K562 (cell line): ENCODE measurements around the gene SPATS2L. TPM values are rescaled to one million over a fixed set of nuclear protein-coding genes. Genes with fewer than 3 reads are reported as not detected.

ENCODE experiments used
- ATAC-seq: fragments of 200-7000 bp; cut with Tn5 transposase; 3 replicates; pipeline ENCODE4 v1.9.1; 2020; ENCODE audit warnings: moderate library complexity
- BruUV-seq: library from RNA; stranded (reverse); fragments of 400-500 nt; replicated peaks from 2 replicates; lab custom pipeline; 2021; lab: Mats Ljungman, UMichigan
- CTCF ChIA-PET: fragments of 300-600 bp; formaldehyde crosslinking; extraction: SDS; loops from one replicate; lab custom pipeline; 2021; ENCODE audit warnings: low intra/inter-chr PET ratio; lab: Yijun Ruan, JAX
- POLR2A ChIA-PET: fragments of 300-600, 350-650 bp; sonication (Branson Sonifier 250); formaldehyde crosslinking; extraction: SDS; loops from one replicate; lab custom pipeline; 2021; ENCODE audit warnings: antibody characterized with exemption, inconsistent platforms; lab: Yijun Ruan, JAX
- DNase-seq, 4 experiments: peaks; one replicate each; pipeline versions ENCODE4 v3.0.0 to v3.0.0-alpha.2; 2011 to 2018; ENCODE audit warnings: low spot score in 3 of 4, mixed read lengths in 3 of 4; ENCODE audit errors: extremely low read depth in 1 of 4
- FAIRE-seq: peaks from 2 replicates; lab custom pipeline; 2011; peaks lifted over from hg19 to GRCh38; lab: Jason Lieb, UNC
- H2AFZ ChIP-seq: 2 replicates; pipeline ENCODE4 v1.6.0; 2011; ENCODE audit warnings: low read depth, low read length, control low read depth, inconsistent platforms
- H3K27ac ChIP-seq: fragments of 200-600 bp; 3 replicates; pipeline ENCODE4 v1.8.0; 2011; ENCODE audit warnings: low read depth, mild to moderate bottlenecking, control low read depth, inconsistent platforms, low read length, moderate library complexity, mixed read lengths; ENCODE audit errors: extremely low read depth
- H3K27me3 ChIP-seq, 2 experiments: fragments of 300-600 bp in 1 of 2; 2 replicates in 1 of 2; 3 replicates in 1 of 2; pipeline versions ENCODE4 v1.6.0 to v1.8.0; 2011; ENCODE audit warnings: inconsistent platforms in 2 of 2, low read length in 2 of 2, mild to moderate bottlenecking in 1 of 2, mixed read lengths in 1 of 2, moderate library complexity in 1 of 2; ENCODE audit not compliant: control insufficient read depth in 2 of 2, insufficient read depth in 2 of 2
- H3K36me3 ChIP-seq: fragments of 300-600 bp; 3 replicates; pipeline ENCODE4 v1.8.0; 2011; ENCODE audit warnings: mild to moderate bottlenecking, low read length, inconsistent platforms; ENCODE audit not compliant: control insufficient read depth, insufficient read depth
- H3K4me1 ChIP-seq, 2 experiments: fragments of 200-600 bp in 1 of 2; replicated peaks in 1 of 2; 2 replicates in 1 of 2; 3 replicates in 1 of 2; pipeline versions ENCODE4 v1.5.1 to v1.8.0; 2011; ENCODE audit warnings: inconsistent platforms in 2 of 2, low read length in 2 of 2, mild to moderate bottlenecking in 1 of 2, mixed read lengths in 1 of 2, moderate library complexity in 1 of 2; ENCODE audit not compliant: control insufficient read depth in 2 of 2, insufficient read depth in 2 of 2
- H3K4me2 ChIP-seq: 2 replicates; pipeline ENCODE4 v1.6.1; 2011; ENCODE audit warnings: low read length, control low read depth, inconsistent platforms, mixed read lengths; ENCODE audit not compliant: insufficient read depth
- H3K4me3 ChIP-seq: fragments of 200-600 bp; sonication (generic), shearing (Covaris generic); 2 replicates; pipeline ENCODE4 v1.5.1; 2016; ENCODE audit warnings: control low read depth, inconsistent platforms
- H3K79me2 ChIP-seq: fragments of 200-600 bp; 3 replicates; pipeline ENCODE4 v1.8.0; 2011; ENCODE audit warnings: low read length, inconsistent platforms; ENCODE audit not compliant: control insufficient read depth, insufficient read depth
- H3K9ac ChIP-seq, 2 experiments: 2 replicates each; pipeline versions ENCODE4 v1.6.0 to v1.6.1; 2011; ENCODE audit warnings: low read depth in 2 of 2, low read length in 2 of 2, control low read depth in 1 of 2, inconsistent platforms in 1 of 2, mild to moderate bottlenecking in 1 of 2, mixed read lengths in 1 of 2; ENCODE audit not compliant: insufficient read depth in 1 of 2
- H3K9me1 ChIP-seq: one replicate; pipeline ENCODE4 v1.6.0; 2011; ENCODE audit warnings: inconsistent platforms, mild to moderate bottlenecking, low read length, moderate library complexity; ENCODE audit not compliant: control insufficient read depth, insufficient read depth
- H3K9me3 ChIP-seq: replicated peaks from 2 replicates; pipeline ENCODE4 v1.5.1; 2011; ENCODE audit warnings: low read depth, low read length, inconsistent platforms; ENCODE audit not compliant: control insufficient read depth, insufficient read depth
- H4K20me1 ChIP-seq: replicated peaks from 2 replicates; pipeline ENCODE4 v1.6.1; 2011; ENCODE audit warnings: low read length, inconsistent platforms, mixed read lengths; ENCODE audit not compliant: control insufficient read depth, insufficient read depth
- CBFA2T2 ChIP-seq: fragments of 450-650 bp; conservative IDR thresholded peaks from 2 replicates; pipeline ENCODE4 v1.6.1; 2017; ENCODE audit warnings: mild to moderate bottlenecking
- CBX8 ChIP-seq: fragments of 200-600 bp; sonication (generic); IDR thresholded peaks from 2 replicates; pipeline ENCODE4 v1.6.1; 2012; ENCODE audit warnings: borderline replicate concordance, mixed run types, low read depth, mild to moderate bottlenecking, moderate library complexity, mixed read lengths, low read length, control low read depth, inconsistent platforms; ENCODE audit not compliant: poor library complexity, severe bottlenecking; ENCODE audit errors: extremely low read depth
- CHD1 ChIP-seq: fragments of 200-600 bp; sonication (generic); IDR thresholded peaks from one replicate; pipeline ENCODE4 v1.6.1; 2012; ENCODE audit warnings: mild to moderate bottlenecking, moderate library complexity, low read length, inconsistent platforms
- ESRRA ChIP-seq: fragments of 450-650 bp; IDR thresholded peaks from 2 replicates; pipeline ENCODE4 v1.6.1; 2014; ENCODE audit warnings: low read depth, mild to moderate bottlenecking, moderate library complexity, borderline replicate concordance
- HDAC1 ChIP-seq, 2 experiments: fragments of 450-650 bp; IDR thresholded peaks; 2 replicates each; pipeline ENCODE4 v1.6.1; 2016 to 2017; ENCODE audit warnings: inconsistent platforms in 1 of 2, mild to moderate bottlenecking in 1 of 2, moderate library complexity in 1 of 2
- ID3 ChIP-seq, 2 experiments: fragments of 250-450 bp in 1 of 2; fragments of 450-650 bp in 1 of 2; sonication (Bioruptor Pico) in 1 of 2; IDR thresholded peaks; 2 replicates each; pipeline versions ENCODE4 v1.6.1 to v1.8.0; 2016 to 2021; ENCODE audit warnings: mild to moderate bottlenecking in 2 of 2, moderate library complexity in 2 of 2, missing compliant biosample characterization in 1 of 2, missing genetic modification characterization in 1 of 2
- KDM1A ChIP-seq, 2 experiments: fragments of 450-650 bp; IDR thresholded peaks; 2 replicates each; pipeline ENCODE4 v1.6.1; 2016; ENCODE audit warnings: mild to moderate bottlenecking in 2 of 2
- NKRF ChIP-seq: fragments of 450-650 bp; IDR thresholded peaks from 2 replicates; pipeline ENCODE4 v1.6.1; 2016; ENCODE audit warnings: borderline replicate concordance
- NR1H2 ChIP-seq: sonication (generic); formaldehyde crosslinking; IDR thresholded peaks from 2 replicates; pipeline ENCODE4 v1.4.0; 2020; ENCODE audit warnings: mild to moderate bottlenecking, missing genetic modification reagents
- POLR3G ChIP-seq: IDR thresholded peaks from 2 replicates; pipeline ENCODE4 v1.6.1; 2011; ENCODE audit not compliant: insufficient read length, insufficient replicate concordance; ENCODE audit errors: extremely low read depth
- RAD21 ChIP-seq, 2 experiments: fragments of 250-450 bp in 1 of 2; fragments of 450-650 bp in 1 of 2; sonication (Bioruptor Pico) in 1 of 2; formaldehyde crosslinking in 1 of 2; IDR thresholded peaks in 1 of 2; conservative IDR thresholded peaks in 1 of 2; 2 replicates each; pipeline versions ENCODE4 v1.4.0 to v1.8.0; 2020 to 2022; ENCODE audit warnings: mild to moderate bottlenecking in 2 of 2, moderate library complexity in 1 of 2
- ZNF695 ChIP-seq: fragments of 450-650 bp; formaldehyde crosslinking; IDR thresholded peaks from 2 replicates; pipeline ENCODE4 v1.4.0; 2020; ENCODE audit warnings: mild to moderate bottlenecking, moderate library complexity
- ZNF707 ChIP-seq: fragments of 250-450 bp; sonication (Bioruptor Pico); conservative IDR thresholded peaks from 2 replicates; pipeline ENCODE4 v1.8.0; 2022; ENCODE audit warnings: inconsistent platforms, mild to moderate bottlenecking, moderate library complexity
- WGBS: fragments of 100-300 bp; shearing (Covaris generic); methylation state at CpG from one replicate; pipeline ENCODE4 v1.1.6; 2016; ENCODE audit warnings: low coverage, mixed read lengths; ENCODE audit not compliant: insufficient coverage; ENCODE audit errors: missing lambda C conversion rate; 5-methylcytosine and 5-hydroxymethylcytosine counted together
- in situ Hi-C: fragments of 300-500 bp; cut with MboI; formaldehyde crosslinking; loops from 4 replicates; pipeline ENCODE4 v1.15.0; 2018; ENCODE audit warnings: inconsistent platforms, mixed read lengths
- intact Hi-C: fragments of 100-400 bp; cut with micrococcal nuclease; formaldehyde crosslinking; loops from 2 replicates; pipeline ENCODE4 v1.14.2; 2022
- polyA plus RNA-seq, 8 experiments: library from polyadenylated mRNA; depleted of rRNA in 4 of 8; stranded (reverse) in 5 of 8; unstranded in 3 of 8; fragments of >200 nt; fragmentation: Nextera tagmentation in 2 of 8; fragmentation: Illumina TruSeq in 1 of 8; extraction: Ambion mirVana in 2 of 8; extraction: Trizol in 1 of 8; gene quantifications; 2 replicates each; pipeline versions ENCODE4 v1.2.1 to v1.2.3, GENCODE V29; 2011 to 2014; ENCODE audit warnings: inconsistent platforms in 1 of 8, missing spikeins in 1 of 8
- total RNA-seq, 7 experiments: library from RNA; depleted of rRNA in 6 of 7; stranded (reverse); fragments of >200 nt in 6 of 7; fragmentation: Illumina TruSeq in 2 of 7; extraction: Trizol in 2 of 7; gene quantifications; 2 replicates each; pipeline versions ENCODE4 v1.2.1 to v1.2.3, GENCODE V29; 2011 to 2021; ENCODE audit warnings: low replicate concordance in 1 of 7
- TF ChIP-seq, protein P1 (sequence below), 2 experiments: fragments of 450-650 bp; IDR thresholded peaks; 2 replicates each; pipeline ENCODE4 v1.6.1; 2016
- TF ChIP-seq, protein P2 (sequence below): fragments of 450-650 bp; formaldehyde crosslinking; IDR thresholded peaks from 2 replicates; pipeline ENCODE4 v1.4.0; 2020; ENCODE audit warnings: mild to moderate bottlenecking, moderate library complexity

Gene SPATS2L
- total and polyA plus RNA-seq, 9 of the 15 experiments (the other 6 are each of a cell fraction or from before 2014, with no cell fraction given), result 11.3 to 41.5 (median 24.9) TPM

DNA sequence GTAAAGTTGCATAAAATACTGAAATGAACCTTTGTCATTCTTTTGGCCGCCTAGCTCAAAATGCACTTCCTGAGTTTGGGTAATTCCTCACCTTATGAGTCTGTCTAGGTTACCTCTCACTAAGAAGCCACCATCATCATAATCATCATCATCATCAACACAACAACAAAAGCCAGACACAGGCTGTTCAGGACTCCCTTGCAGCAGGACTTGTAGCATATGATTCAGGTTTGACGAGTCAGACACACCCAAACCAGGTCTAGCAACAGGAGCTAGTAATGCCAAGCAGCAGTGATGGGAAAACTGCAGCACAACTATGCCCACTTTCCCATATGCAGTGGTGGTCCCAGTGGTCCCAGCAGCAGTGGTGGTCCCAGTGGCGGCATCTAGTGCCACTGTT, 216.7 kb downstream of the SPATS2L start (continued):
- TF ChIP-seq KDM1A (IDR thresholded peaks at IDR 0.05), result no peak
- TF ChIP-seq ESRRA, result no peak
- no peak for TF ChIP-seq ZNF707
- TF ChIP-seq, protein P1, sequence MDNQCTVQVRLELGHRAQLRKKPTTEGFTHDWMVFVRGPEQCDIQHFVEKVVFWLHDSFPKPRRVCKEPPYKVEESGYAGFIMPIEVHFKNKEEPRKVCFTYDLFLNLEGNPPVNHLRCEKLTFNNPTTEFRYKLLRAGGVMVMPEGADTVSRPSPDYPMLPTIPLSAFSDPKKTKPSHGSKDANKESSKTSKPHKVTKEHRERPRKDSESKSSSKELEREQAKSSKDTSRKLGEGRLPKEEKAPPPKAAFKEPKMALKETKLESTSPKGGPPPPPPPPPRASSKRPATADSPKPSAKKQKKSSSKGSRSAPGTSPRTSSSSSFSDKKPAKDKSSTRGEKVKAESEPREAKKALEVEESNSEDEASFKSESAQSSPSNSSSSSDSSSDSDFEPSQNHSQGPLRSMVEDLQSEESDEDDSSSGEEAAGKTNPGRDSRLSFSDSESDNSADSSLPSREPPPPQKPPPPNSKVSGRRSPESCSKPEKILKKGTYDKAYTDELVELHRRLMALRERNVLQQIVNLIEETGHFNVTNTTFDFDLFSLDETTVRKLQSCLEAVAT (IDR thresholded peaks at IDR 0.05), result no peak
- no peak for TF ChIP-seq RAD21 (CRISPR knock-in tag; conservative IDR thresholded peaks at IDR 0.05 in 1 of 2, IDR thresholded peaks at IDR 0.05 in 1 of 2)

GRCh38 chr2:200523604-200524003, 217.1 kb downstream of the SPATS2L start:
- Histone ChIP-seq H3K9me1 (no peaks in the 10 kb centered on the region), H3K4me3 (no peak overlapping the region)
- in situ Hi-C loops, result no loop called here
- 47% methylated on average over 2 of the region's 2 CpGs for WGBS
- TF ChIP-seq ID3 (CRISPR knock-in tag; IDR thresholded peaks at IDR 0.05) (no peak), ID3 (tag; IDR thresholded peaks at IDR 0.05) (no peak), NKRF (no peak), ZNF695 (CRISPR knock-in tag) (no peak), CBFA2T2 (no peak), CBX8 (no peak), CHD1 (no peak), NR1H2 (no peak), HDAC1 (IDR thresholded peaks at IDR 0.05) (no peak), POLR3G (no peak)
- TF ChIP-seq, protein P2, sequence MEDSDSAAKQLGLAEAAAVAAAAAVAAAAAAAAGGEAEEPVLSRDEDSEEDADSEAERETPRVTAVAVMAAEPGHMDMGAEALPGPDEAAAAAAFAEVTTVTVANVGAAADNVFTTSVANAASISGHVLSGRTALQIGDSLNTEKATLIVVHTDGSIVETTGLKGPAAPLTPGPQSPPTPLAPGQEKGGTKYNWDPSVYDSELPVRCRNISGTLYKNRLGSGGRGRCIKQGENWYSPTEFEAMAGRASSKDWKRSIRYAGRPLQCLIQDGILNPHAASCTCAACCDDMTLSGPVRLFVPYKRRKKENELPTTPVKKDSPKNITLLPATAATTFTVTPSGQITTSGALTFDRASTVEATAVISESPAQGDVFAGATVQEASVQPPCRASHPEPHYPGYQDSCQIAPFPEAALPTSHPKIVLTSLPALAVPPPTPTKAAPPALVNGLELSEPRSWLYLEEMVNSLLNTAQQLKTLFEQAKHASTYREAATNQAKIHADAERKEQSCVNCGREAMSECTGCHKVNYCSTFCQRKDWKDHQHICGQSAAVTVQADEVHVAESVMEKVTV (CRISPR knock-in tag), result no peak
- TF ChIP-seq, all 486 proteins: peak for 0
- no peak overlapping the region for H3K9ac ChIP-seq
- no peak overlapping the region for H3K27ac ChIP-seq
- FAIRE-seq, result no peak
- no peak overlapping the region for H2AFZ ChIP-seq
- ChIA-PET CTCF (no interaction called here), POLR2A (interaction anchor here (0.8 to 0.9 kb wide), 2 partner anchors 8 to 10 kb away, joined by 3 to 4 read pairs; no protein-coding TSS in a partner anchor)
- DNase-seq, result no peak
- BruUV-seq, result no TSS peak
- H3K4me2 ChIP-seq, result no peak overlapping the region
- no peaks in the 10 kb centered on the region for H3K9me3 ChIP-seq
- H3K36me3 ChIP-seq, result no peaks in the 10 kb centered on the region
- no peak for ATAC-seq
- H3K4me1 ChIP-seq, result peaks cover 0 to 20% of the 10 kb centered on the region in 2 experiments; a peak in 2 of 5 replicates
- peaks cover 26% of the 10 kb centered on the region for H3K79me2 ChIP-seq
- intact Hi-C loops, result loop anchor here (2.0 kb wide), 1 partner anchor 13 kb away; the partner anchor contains the start of gene KCTD18
- H3K27me3 ChIP-seq, result no peaks in the 10 kb centered on the region; a peak in 1 of 5 replicates
- no peaks in the 10 kb centered on the region for H4K20me1 ChIP-seq
